ENCODE measurements around the gene CHRM2.

GRCh38 chr7:136931169-136931867 lies 62.9 kb downstream of the CHRM2 start:
- TF ChIP-seq CTCF (IDR thresholded peaks at IDR 0.05) = no peak
- TF ChIP-seq POLR2AphosphoS5 (IDR thresholded peaks at IDR 0.05) = no peak
- no peak for TF ChIP-seq EP300 (IDR thresholded peaks at IDR 0.05)
